Measurements from ENCODE around the gene SRXN1.

- TF ChIP-seq CTCF (IDR thresholded peaks at IDR 0.05 in 2 of 3, conservative IDR thresholded peaks at IDR 0.05 in 1 of 3; ENCODE audit: borderline replicate concordance in 1 of 3, insufficient read depth in 1 of 3, low read depth in 2 of 3, low read length in 2 of 3) (no peak), MAX (IDR thresholded peaks at IDR 0.05) (no peak), ZNF274 (IDR thresholded peaks at IDR 0.05; ENCODE audit: low read depth, low read length) (no peak), EZH2 (IDR thresholded peaks at IDR 0.05) (no peak), ELF1 (IDR thresholded peaks at IDR 0.05; ENCODE audit: borderline replicate concordance, low read depth) (no peak), POLR2A (IDR thresholded peaks at IDR 0.05; ENCODE audit: borderline replicate concordance, extremely low read depth, insufficient read depth, insufficient read length) (no peak), POLR2AphosphoS5 (IDR thresholded peaks at IDR 0.05; ENCODE audit: low read depth, low read length) (no peak), EZH2phosphoT487 (IDR thresholded peaks at IDR 0.05; ENCODE audit: borderline replicate concordance) (no peak), YY1 (IDR thresholded peaks at IDR 0.05; ENCODE audit: extremely low read depth, insufficient replicate concordance, low read depth, low read length) (no peak), SRF (IDR thresholded peaks at IDR 0.05; ENCODE audit: low read depth) (no peak), JUND (IDR thresholded peaks at IDR 0.05) (no peak), RAD21 (IDR thresholded peaks at IDR 0.05; ENCODE audit: low read depth) (no peak), ZFX (IDR thresholded peaks at IDR 0.05) (no peak), CEBPB (IDR thresholded peaks at IDR 0.05; ENCODE audit: low read depth) (no peak)
Observed at GRCh38 chr20:677957-678356, 25.0 kb upstream of the SRXN1 start.
